Measurements from ENCODE around the gene LONRF3.

The LONRF3 gene

GRCh38 chrX:118974088-118974907 is at the start of gene LONRF3:
LONRF3 (plus strand) TSS chrX:118974618; CDS start chrX:118974781, 163 bp downstream.
- no peak for FAIRE-seq

- FAIRE-seq = no peak
These were observed 46.3 kb upstream of the LONRF3 start for GRCh38 chrX:118928151-118928550.

- FAIRE-seq = no peak
These were observed 39.1 kb upstream of the LONRF3 start for GRCh38 chrX:118935352-118935751.

GRCh38 chrX:118941147-118941546 is 33.3 kb upstream of the LONRF3 start:
- FAIRE-seq = no peak

- FAIRE-seq = no peak
These were observed 31.3 kb upstream of the LONRF3 start for GRCh38 chrX:118943102-118943501.

DNA sequence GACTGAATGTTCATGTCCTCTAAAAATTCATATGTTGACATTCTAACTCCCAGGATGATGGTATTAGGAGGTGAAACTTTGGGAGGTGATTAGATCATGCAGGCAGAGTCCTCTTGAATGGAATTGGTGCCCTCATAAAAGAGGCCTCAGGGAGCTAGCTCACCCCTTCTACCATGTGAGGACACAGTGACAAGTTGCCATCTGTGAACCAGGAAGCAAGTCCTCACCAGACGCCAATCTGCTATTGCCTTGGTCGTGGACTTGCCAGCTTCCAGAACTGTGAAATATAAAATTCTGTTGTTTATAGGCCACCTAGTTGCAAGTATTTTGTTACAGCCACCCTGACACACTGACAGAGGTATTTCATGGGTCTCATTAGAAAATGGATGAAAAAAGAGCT is 28.5 kb upstream of the LONRF3 start:
- no peak for FAIRE-seq

- FAIRE-seq = no peak
These were observed 26.1 kb upstream of the LONRF3 start for GRCh38 chrX:118948270-118948669.

DNA sequence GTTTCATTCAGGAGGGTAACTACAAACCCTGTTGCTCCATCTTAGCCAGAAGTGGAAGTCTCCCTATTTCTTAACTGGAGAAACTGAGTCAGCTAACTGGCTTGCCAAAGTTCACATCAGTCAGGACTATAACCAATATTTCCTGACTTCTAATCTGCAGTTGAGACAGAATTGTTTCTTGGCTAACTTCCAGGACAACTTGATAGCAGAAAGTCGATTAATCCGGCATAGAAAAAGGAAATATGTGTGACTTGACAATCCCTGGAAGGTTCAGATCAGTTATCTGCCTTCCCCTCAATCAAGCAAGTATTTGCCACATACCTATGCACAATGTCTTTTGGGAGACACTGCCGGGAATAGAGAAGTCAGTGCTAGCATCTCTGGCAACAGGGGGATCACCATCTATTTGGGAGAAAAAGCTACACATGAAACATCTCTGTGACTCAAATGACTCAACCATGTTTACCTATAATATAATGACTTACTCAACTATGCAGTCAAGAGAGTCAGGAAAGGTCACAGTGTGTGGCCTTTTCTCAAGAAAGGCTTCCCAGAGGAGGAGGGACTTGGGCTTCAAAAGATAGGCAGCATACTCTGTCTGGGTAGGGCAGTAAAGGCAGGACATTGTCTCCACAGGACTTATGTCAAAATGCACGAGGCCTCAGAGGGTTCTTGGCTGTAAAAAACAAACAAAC is 12.4 kb upstream of the LONRF3 start:
- no peak for FAIRE-seq

GRCh38 chrX:118963159-118963558 is 11.3 kb upstream of the LONRF3 start:
- FAIRE-seq = no peak

- no peak for FAIRE-seq
These were observed 10.2 kb upstream of the LONRF3 start for GRCh38 chrX:118964252-118964651.

DNA sequence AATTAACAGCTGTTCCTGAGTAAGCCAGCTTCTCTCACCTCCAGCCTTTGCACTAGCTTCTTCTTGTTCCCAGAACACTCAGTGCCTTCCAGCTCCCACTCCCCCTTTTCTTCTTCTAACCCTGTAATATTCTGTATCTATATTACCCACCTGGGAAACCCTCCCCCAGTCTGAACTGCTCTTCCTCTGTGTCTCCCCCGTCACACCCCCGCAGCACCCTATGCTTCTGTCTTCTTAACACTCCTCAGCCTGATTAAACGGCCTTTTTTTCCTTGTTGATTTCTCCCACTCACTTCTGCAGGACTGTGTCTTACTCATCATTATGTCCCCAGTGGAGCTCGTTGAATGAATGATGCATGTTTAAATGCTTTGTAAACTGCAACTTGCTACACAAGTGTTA is 9.0 kb upstream of the LONRF3 start:
- no peak for FAIRE-seq

DNA sequence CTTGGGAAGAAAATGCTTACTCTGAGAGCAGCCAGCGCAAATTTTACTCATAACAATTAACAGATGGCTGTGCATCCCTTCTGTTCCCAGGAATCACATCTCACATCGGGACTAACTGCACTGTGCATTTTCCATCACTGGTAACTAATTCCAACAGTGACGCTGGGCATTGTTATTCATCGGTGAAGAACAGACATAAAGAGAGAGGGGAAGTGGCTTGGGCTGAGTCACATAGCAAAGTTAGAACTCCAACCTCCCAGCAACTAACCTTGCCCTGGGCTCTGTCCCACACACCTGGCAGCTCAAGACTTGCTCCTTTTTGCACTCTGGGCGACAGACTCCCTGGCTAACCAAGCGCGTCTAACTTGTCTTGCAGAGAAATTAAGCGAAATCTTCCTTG is 6.4 kb upstream of the LONRF3 start:
- FAIRE-seq = no peak

DNA sequence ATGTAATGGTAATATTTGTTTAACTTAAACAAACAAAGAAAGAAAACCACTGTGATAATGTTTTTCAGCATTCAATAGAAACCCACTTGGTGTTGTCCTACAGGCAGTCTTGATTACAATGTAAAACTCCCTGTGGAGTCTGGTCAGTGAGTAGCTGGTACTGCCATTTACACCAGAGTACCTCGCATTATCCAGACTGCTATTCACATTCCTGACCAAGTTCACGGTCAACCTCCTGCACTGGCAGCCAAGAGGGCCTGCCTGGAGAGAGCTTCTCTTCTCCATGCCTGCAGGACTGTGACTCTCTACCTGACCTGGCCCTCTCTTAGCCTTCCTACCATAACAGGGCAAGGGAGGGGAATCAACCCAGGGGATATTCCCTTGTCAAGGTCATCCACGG is 2.9 kb upstream of the LONRF3 start:
- FAIRE-seq = no peak

- FAIRE-seq = no peak
These were observed 880 bp upstream of the LONRF3 start for GRCh38 chrX:118973389-118974087.

DNA sequence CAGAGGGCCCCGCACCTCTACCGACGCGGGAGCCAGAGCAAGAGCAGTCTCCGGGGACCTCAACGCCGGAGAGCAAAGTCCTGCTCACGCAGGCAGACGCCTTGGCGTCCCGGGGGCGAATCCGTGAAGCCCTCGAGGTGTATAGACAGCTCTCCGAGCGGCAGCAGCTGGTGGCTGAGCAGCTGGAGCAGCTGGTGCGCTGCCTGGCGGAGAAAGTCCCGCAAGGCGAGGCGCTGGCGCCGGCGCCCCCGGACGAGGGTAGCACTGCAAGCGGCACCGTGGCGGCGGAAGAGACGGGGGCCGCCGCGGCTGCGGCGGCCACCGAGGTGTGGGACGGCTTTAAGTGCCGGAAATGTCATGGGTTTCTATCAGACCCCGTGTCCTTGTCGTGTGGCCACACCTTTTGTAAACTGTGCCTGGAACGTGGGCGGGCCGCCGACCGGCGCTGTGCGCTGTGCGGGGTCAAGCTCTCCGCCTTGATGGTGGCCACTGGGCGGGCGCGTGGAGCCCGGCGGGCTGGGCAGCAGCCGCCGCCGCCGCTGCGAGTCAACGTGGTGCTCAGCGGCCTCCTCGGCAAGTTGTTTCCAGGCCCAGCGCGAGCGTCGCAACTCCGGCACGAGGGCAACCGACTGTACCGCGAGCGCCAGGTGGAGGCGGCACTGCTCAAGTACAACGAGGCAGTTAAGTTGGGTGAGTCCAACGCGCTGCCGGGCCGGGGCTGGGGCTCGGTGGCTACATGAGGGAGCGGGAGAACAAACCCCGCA is 672 bp downstream of the LONRF3 start:
- no peak for FAIRE-seq

GRCh38 chrX:118975831-118976598 is 1.6 kb downstream of the LONRF3 start:
- FAIRE-seq = no peak

DNA sequence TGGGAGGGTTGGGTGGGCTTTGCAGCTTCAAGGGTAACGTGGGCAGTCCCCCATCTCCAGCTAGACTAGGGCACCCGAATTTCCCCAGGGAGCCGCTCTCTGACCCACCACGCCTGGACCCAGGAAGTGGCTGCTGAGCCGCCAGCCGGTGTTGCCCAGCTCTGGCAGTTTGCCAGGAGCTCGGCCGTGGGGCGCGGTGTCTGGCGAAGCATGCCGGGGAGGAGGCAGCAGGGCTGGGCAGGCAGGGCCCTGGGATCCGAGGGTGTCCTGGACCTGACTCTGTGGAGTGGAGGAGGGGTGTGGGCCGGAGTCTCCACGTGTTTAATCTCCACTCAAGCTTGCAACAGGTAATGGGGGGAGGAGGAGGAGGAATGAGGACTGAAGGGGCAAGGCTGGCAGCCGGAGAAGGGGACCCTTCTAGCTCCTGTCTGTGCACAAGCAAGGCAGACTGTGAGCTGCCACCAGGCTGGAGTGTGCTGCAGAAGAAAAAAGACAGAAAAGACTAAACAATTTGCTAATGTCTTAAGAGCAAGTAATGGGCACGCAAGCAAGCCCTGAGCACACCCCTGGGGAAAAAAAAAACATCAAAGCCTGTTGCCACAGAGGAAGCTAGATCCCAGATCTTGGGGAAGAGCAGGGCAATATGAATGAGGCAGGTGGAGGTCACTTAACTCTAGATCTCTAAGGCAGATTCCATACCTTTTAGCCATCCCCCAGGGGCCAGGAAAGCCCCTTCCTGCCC is 2.4 kb downstream of the LONRF3 start:
- no peak for FAIRE-seq

GRCh38 chrX:118977424-118977823 is 3.0 kb downstream of the LONRF3 start:
- no peak for FAIRE-seq

GRCh38 chrX:118978451-118978850 is 4.0 kb downstream of the LONRF3 start:
- no peak for FAIRE-seq

- FAIRE-seq = no peak
These were observed 6.3 kb downstream of the LONRF3 start for GRCh38 chrX:118980761-118981160.

DNA sequence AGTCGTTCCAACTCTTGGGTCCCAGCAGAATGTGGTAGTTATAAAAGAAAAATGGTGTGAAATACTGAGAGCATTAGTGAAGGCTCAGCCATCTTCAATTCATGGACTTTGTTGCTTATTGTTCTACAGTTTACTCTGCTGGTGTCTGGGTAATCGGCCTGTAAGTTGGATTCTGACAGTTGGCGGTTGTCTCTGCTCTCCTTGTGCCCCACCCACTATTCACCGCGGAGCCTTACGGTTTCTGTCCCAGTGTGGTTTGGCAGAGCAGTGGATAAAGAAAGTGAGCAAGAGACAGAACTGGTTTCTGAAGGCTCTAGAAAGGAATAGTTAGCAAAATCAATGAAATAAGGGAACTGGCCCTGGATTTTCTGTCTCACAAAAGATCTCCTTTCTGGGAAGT is 9.1 kb downstream of the LONRF3 start:
- no peak for FAIRE-seq
